Breast epithelium (tissue), 4 donors: Measurements from ENCODE around the gene MNX1. TPM values are rescaled to one million over a fixed set of nuclear protein-coding genes. Genes with fewer than 3 reads are reported as not detected.

Experiments
- DNase-seq, 2 donors: peaks; one replicate each; pipeline ENCODE4 v3.0.0-alpha.2; 2019; ENCODE audit warnings: low spot score in 2 of 2
- H3K27ac ChIP-seq, 2 donors: fragments of 200-600 bp; sonication (generic) in 1 of 2; one replicate each; pipeline ENCODE4 v1.5.1; 2016 to 2019; ENCODE audit warnings: mild to moderate bottlenecking in 1 of 2
- H3K27me3 ChIP-seq, 2 donors: fragments of 200-600 bp; sonication (generic) in 1 of 2; one replicate each; pipeline versions ENCODE4 v1.5.1 to v1.6.0; 2017 to 2019; ENCODE audit warnings: control low read depth in 1 of 2, mild to moderate bottlenecking in 1 of 2
- H3K36me3 ChIP-seq: fragments of 200-600 bp; one replicate; pipeline ENCODE4 v1.5.1; 2019
- H3K4me1 ChIP-seq, 2 donors: fragments of 200-600 bp; sonication (generic); one replicate each; pipeline ENCODE4 v1.5.1; 2016 to 2019; ENCODE audit warnings: control low read depth in 1 of 2
- H3K4me3 ChIP-seq, 3 donors: fragments of 200-600 bp; sonication (generic); 1 replicate in 2 of 3; 2 replicates in 1 of 3; pipeline ENCODE4 v1.5.1; 2016 to 2019; ENCODE audit warnings: mild to moderate bottlenecking in 3 of 3, moderate library complexity in 2 of 3
- H3K9me3 ChIP-seq, 2 donors: fragments of 200-600 bp; sonication (generic) in 1 of 2; one replicate each; pipeline ENCODE4 v1.5.1; 2016 to 2019; ENCODE audit warnings: control low read depth in 1 of 2
- POLR2A ChIP-seq: fragments of 450-650 bp; IDR thresholded peaks from one replicate; pipeline ENCODE4 v1.6.1; 2016; ENCODE audit warnings: antibody characterized with exemption, mild to moderate bottlenecking, moderate library complexity
- POLR2AphosphoS5 ChIP-seq, 3 donors: sonication (generic); formaldehyde crosslinking; IDR thresholded peaks; one replicate each; pipeline ENCODE4 v1.6.1; 2017; ENCODE audit warnings: antibody characterized with exemption in 3 of 3
- intact Hi-C: fragments of 100-400 bp; cut with DNase I; formaldehyde crosslinking; loops from one replicate; pipeline ENCODE4 v1.15.1; 2023; ENCODE audit warnings: low total_unique reads
- total RNA-seq, 3 donors: library from RNA; depleted of rRNA; stranded (reverse); fragments of >200 nt; gene quantifications; one replicate each; pipeline ENCODE4 v1.1.0, GENCODE V29; 2016
- TF ChIP-seq, protein P1 (sequence below), 3 donors: fragments of 450-650 bp; IDR thresholded peaks; one replicate each; pipeline ENCODE4 v1.5.1; 2016 to 2017; ENCODE audit warnings: antibody characterized with exemption in 3 of 3, mild to moderate bottlenecking in 3 of 3, moderate library complexity in 3 of 3

Gene MNX1
- total RNA-seq, 3 donors from 2014 or later, result 0.15 to 0.33 TPM; not detected in 1

DNA sequence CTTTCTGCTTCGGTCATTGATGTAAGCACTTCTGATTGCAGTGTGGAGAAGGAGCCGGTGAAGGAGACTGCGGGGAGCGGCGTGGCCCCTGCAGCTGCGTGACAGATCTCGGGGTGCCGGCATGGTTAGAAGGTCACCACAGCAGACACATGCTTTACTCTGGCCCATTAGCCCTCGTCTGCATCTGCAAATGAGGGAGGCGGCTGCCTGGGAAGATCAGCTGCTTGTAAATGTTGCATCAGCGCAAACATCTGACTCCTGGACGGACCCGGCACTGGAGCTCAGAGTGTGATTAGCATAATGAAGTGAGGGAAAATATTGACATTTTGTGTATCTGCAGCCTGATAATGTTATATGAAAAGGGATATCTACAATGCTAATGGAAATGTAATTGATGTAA lies 30.5 kb upstream of the MNX1 start:
- no peaks in the 10 kb centered on the region for H3K36me3 ChIP-seq
- H3K9me3 ChIP-seq, result peaks cover 4 to 5% of the 10 kb centered on the region in 2 donors
- no peak overlapping the region for H3K4me3 ChIP-seq
- TF ChIP-seq, protein P1, sequence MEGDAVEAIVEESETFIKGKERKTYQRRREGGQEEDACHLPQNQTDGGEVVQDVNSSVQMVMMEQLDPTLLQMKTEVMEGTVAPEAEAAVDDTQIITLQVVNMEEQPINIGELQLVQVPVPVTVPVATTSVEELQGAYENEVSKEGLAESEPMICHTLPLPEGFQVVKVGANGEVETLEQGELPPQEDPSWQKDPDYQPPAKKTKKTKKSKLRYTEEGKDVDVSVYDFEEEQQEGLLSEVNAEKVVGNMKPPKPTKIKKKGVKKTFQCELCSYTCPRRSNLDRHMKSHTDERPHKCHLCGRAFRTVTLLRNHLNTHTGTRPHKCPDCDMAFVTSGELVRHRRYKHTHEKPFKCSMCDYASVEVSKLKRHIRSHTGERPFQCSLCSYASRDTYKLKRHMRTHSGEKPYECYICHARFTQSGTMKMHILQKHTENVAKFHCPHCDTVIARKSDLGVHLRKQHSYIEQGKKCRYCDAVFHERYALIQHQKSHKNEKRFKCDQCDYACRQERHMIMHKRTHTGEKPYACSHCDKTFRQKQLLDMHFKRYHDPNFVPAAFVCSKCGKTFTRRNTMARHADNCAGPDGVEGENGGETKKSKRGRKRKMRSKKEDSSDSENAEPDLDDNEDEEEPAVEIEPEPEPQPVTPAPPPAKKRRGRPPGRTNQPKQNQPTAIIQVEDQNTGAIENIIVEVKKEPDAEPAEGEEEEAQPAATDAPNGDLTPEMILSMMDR (IDR thresholded peaks at IDR 0.05), result no peak
- TF ChIP-seq POLR2AphosphoS5 (IDR thresholded peaks at IDR 0.05) (no peak), POLR2A (no peak)
- H3K4me1 ChIP-seq, result no peaks in the 10 kb centered on the region
- DNase-seq, result no peak
- peaks cover 0 to 15% of the 10 kb centered on the region in 2 donors for H3K27me3 ChIP-seq
- intact Hi-C loops, result no loop called here
- H3K27ac ChIP-seq, result no peak overlapping the region

DNA sequence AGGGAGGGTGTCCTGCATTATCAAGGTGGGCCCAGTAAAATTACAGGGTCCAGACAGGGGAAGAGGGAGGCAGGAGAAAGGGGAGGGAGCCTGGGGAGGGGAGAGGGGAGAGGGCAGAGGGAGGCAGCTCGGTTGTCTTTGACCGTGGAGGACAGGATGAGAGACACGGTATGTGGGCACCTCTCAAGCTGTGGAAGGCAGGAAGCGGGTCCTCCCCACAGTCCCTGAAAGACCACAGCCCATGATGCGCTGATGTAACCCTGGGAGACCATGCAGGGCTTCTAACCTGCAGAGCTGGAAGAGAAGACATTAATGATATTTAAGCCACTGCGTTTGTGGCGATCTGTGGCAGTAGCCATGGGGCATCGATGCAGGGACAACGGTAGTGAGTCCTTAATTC lies 27.2 kb upstream of the MNX1 start:
- TF ChIP-seq POLR2A (no peak), POLR2AphosphoS5 (IDR thresholded peaks at IDR 0.05) (no peak)
- TF ChIP-seq, protein P1 (IDR thresholded peaks at IDR 0.05), result no peak
- intact Hi-C loops, result no loop called here
- peaks cover 6 to 8% of the 10 kb centered on the region in 2 donors for H3K9me3 ChIP-seq
- peaks cover 0 to 23% of the 10 kb centered on the region in 2 donors for H3K27me3 ChIP-seq
- no peaks in the 10 kb centered on the region for H3K4me1 ChIP-seq
- H3K36me3 ChIP-seq, result no peaks in the 10 kb centered on the region
- H3K4me3 ChIP-seq, result no peak overlapping the region
- no peak overlapping the region for H3K27ac ChIP-seq
- no peak for DNase-seq

DNA sequence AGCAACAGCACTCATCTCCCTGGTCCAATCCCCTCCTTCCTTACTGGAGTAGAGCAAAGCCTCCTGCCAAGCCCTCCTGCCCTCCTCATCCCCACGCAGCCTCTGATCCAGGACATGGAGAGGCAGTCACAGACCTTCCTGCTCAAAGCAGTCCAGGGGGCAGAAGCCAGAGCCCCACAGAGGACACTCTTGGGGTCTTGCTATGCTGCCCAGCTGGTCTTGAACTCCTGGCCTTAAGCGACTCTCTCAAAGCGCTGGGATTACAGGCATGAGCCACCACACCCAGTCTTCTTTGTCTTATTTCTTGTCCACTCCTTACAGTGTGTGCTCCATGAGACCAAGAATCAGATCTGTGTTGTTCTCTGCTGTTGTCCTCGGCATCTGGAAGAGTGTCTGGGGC lies 26.6 kb upstream of the MNX1 start:
- peaks cover 0 to 29% of the 10 kb centered on the region in 2 donors for H3K27me3 ChIP-seq
- no peak overlapping the region for H3K27ac ChIP-seq
- no peak for DNase-seq
- H3K9me3 ChIP-seq, result peaks cover 6 to 8% of the 10 kb centered on the region in 2 donors
- no peak overlapping the region for H3K4me3 ChIP-seq
- H3K4me1 ChIP-seq, result no peaks in the 10 kb centered on the region
- TF ChIP-seq POLR2A (no peak), POLR2AphosphoS5 (IDR thresholded peaks at IDR 0.05) (no peak)
- TF ChIP-seq, protein P1 (IDR thresholded peaks at IDR 0.05), result no peak
- intact Hi-C loops, result no loop called here
- no peaks in the 10 kb centered on the region for H3K36me3 ChIP-seq

DNA sequence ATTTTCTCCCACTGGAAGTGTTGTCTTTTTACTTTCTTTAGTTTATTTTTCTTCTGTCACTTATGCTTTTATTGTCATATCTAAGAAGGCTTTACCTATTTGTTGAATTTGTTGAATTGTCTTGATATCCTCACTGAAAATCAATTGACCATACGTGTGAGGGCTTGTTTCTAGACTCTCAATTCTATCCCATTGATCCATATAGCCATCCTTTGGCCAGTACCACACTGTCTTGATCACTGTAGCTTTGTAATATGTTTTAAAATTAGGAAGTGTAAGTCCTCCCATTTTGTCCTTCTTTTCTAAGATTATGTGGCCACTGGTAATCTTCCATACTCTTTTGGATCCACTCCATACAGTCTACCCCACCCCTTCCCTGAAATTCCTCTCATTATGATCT lies 25.5 kb upstream of the MNX1 start:
- DNase-seq, result no peak
- intact Hi-C loops, result no loop called here
- Histone ChIP-seq H3K9me3 (peaks cover 6 to 8% of the 10 kb centered on the region in 2 donors), H3K27me3 (peaks cover 0 to 36% of the 10 kb centered on the region in 2 donors), H3K27ac (no peak overlapping the region), H3K36me3 (no peaks in the 10 kb centered on the region), H3K4me1 (no peaks in the 10 kb centered on the region), H3K4me3 (no peak overlapping the region)
- TF ChIP-seq, protein P1 (IDR thresholded peaks at IDR 0.05), result no peak
- no peak for TF ChIP-seq POLR2A
- no peak for TF ChIP-seq POLR2AphosphoS5 (IDR thresholded peaks at IDR 0.05)

DNA sequence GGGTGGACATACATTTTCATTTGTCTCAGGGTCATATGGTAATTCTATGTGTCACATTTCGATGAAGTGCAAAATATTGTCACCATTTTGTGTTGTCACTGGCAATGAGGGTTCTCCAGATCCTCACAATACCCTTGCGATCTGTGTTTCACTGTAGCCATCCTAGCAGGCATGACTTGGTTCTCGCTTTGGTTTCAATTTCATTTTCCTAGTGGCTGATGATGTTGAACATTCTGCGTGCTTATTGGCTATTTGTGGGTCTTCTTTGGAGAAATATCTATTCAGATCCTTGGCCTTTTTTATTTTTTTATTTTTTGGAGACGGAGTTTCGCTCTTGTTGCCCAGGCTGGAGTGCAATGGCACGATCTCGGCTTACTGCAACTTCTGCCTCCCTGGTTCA lies 24.8 kb upstream of the MNX1 start:
- peaks cover 0 to 36% of the 10 kb centered on the region in 2 donors for H3K27me3 ChIP-seq

More for the DNA sequence above, 24.8 kb upstream of the MNX1 start:
- Histone ChIP-seq H3K4me3 (no peak overlapping the region), H3K4me1 (no peaks in the 10 kb centered on the region), H3K27ac (no peak overlapping the region), H3K9me3 (peaks cover 6 to 8% of the 10 kb centered on the region in 2 donors), H3K36me3 (no peaks in the 10 kb centered on the region)
- TF ChIP-seq, protein P1 (IDR thresholded peaks at IDR 0.05), result no peak
- TF ChIP-seq POLR2AphosphoS5 (IDR thresholded peaks at IDR 0.05), result no peak
- no peak for TF ChIP-seq POLR2A
- intact Hi-C loops, result no loop called here
- DNase-seq, result no peak
